Measurements from ENCODE around the gene OSM.

The OSM gene

GRCh38 chr22:30277547-30278344, 11.1 kb upstream of the OSM start:
- POLR2A ChIA-PET, result no interaction called here
- DNase-seq (ENCODE audit: extremely low spot score), result no peak
- TF ChIP-seq CTCF (IDR thresholded peaks at IDR 0.05; ENCODE audit: control extremely low read depth, extremely low read depth, low read depth, missing control alignments), result no peak
- CTCF ChIA-PET, result interaction anchor here (0.8 to 4.6 kb wide), 7 partner anchors 8 to 170 kb away, joined by 3 to 33 read pairs (median 5); partner anchors contain the start of gene CASTOR1

GRCh38 chr22:30276039-30276438, 9.4 kb upstream of the OSM start:
- ChIA-PET POLR2A (no interaction called here), CTCF (interaction anchor here (1.0 to 2.5 kb wide), 6 partner anchors 10 to 168 kb away, joined by 3 to 10 read pairs (median 7); partner anchors contain the start of gene CASTOR1)
- DNase-seq (ENCODE audit: extremely low spot score), result no peak
- no peak for TF ChIP-seq CTCF (IDR thresholded peaks at IDR 0.05; ENCODE audit: control extremely low read depth, extremely low read depth, low read depth, missing control alignments)

GRCh38 chr22:30275625-30276024, 9.0 kb upstream of the OSM start:
- DNase-seq (ENCODE audit: extremely low spot score), result no peak
- no peak for TF ChIP-seq CTCF (IDR thresholded peaks at IDR 0.05; ENCODE audit: control extremely low read depth, extremely low read depth, low read depth, missing control alignments)
- POLR2A ChIA-PET, result no interaction called here
- CTCF ChIA-PET, result interaction anchor here (1.0 to 2.5 kb wide), 5 partner anchors 12 to 168 kb away, joined by 3 to 10 read pairs (median 7); partner anchors contain the start of gene CASTOR1

- ChIA-PET CTCF (no interaction called here), POLR2A (no interaction called here)
- no peak for TF ChIP-seq CTCF (IDR thresholded peaks at IDR 0.05; ENCODE audit: control extremely low read depth, extremely low read depth, low read depth, missing control alignments)
- no peak for DNase-seq (ENCODE audit: extremely low spot score)
Observed at GRCh38 chr22:30274437-30274812, 7.8 kb upstream of the OSM start.

- TF ChIP-seq CTCF (IDR thresholded peaks at IDR 0.05; ENCODE audit: control extremely low read depth, extremely low read depth, low read depth, missing control alignments), result no peak
- no peak for DNase-seq (ENCODE audit: extremely low spot score)
- POLR2A ChIA-PET, result no interaction called here
- CTCF ChIA-PET, result no interaction called here
Observed at GRCh38 chr22:30273711-30274436, 7.2 kb upstream of the OSM start.

GRCh38 chr22:30272781-30273601, 6.3 kb upstream of the OSM start:
- ChIA-PET CTCF (no interaction called here), POLR2A (no interaction called here)
- TF ChIP-seq CTCF (IDR thresholded peaks at IDR 0.05; ENCODE audit: control extremely low read depth, extremely low read depth, low read depth, missing control alignments), result no peak
- DNase-seq (ENCODE audit: extremely low spot score), result no peak

Data from GM10248 (cell line).